DOHH2 (cell line): ENCODE results near the gene MED8.

Experiments used
- CTCF ChIP-seq: fragments of 200-600 bp; sonication (generic); IDR thresholded peaks from one replicate; pipeline ENCODE4 v1.5.1; 2014; ENCODE audit warnings: antibody characterized with exemption, mild to moderate bottlenecking, low read depth, low read length; ENCODE audit not compliant: poor library complexity, severe bottlenecking
- EZH2phosphoT487 ChIP-seq: fragments of 200-600 bp; sonication (generic); IDR thresholded peaks from 2 replicates; pipeline ENCODE4 v1.6.1; 2017; ENCODE audit warnings: borderline replicate concordance, mild to moderate bottlenecking, antibody characterized with exemption, low read length, moderate library complexity, mixed read lengths

DNA sequence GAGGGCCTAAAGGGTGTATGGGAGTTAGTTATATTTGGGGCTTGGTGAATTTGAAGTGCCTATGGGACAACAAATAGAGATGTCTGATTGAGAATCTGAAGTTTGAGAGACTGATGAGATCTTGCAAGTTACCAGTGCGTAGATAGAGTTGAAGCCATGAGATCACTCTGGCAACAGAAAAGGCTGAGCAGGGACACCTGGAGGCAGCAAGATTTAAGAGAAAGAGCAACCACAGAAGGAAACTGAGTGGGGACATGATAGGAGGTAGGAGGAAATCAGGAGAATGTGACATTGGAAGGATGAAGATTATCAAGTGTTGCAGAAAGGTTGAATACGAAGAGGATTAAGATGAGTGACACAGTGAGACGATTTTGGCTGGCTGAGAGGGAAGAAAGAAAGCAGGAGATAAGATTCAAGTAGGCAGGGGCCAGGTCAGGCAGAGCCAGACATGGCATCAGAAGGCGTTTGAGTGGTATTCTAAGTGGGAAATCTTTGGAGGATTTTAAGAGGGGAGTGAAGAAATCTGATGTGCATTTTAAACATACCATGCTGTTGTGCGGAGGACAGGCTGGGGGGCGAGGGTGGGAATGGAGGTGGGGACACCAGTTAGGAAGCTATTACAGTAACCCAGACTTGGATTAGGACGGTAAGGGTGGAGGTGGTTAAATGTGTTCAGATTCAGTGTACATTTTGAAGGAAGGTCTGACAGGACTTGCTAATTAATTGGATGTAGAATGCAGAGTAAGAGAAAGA is 55.0 kb downstream of the MED8 start:
- TF ChIP-seq CTCF (no peak), EZH2phosphoT487 (no peak)
